PC-9 (cell line): Measurements from ENCODE around the gene CADM2.

Experiments used
- CTCF ChIP-seq: fragments of 200-600 bp; sonication (generic); conservative IDR thresholded peaks from 2 replicates; pipeline ENCODE4 v1.6.1; 2017; ENCODE audit warnings: mixed run types, antibody characterized with exemption, mild to moderate bottlenecking, moderate library complexity
- EZH2 ChIP-seq: fragments of 200-600 bp; sonication (generic); IDR thresholded peaks from 2 replicates; pipeline ENCODE4 v1.8.0; 2017; ENCODE audit warnings: antibody characterized with exemption, low read depth

- no peak for TF ChIP-seq CTCF
- TF ChIP-seq EZH2, result no peak
These were observed 131.7 kb downstream of the CADM2 start for GRCh38 chr3:85090495-85090894.
